EH (cell line): ENCODE data around the gene RAD51B.

Experiments
- DNase-seq: peaks from one replicate; pipeline ENCODE4 v3.0.0-alpha.2; 2015; ENCODE audit warnings: low read depth

The RAD51B gene

GRCh38 chr14:68487805-68488590 is 668.4 kb downstream of the RAD51B start:
- peak; percentile 75 for DNase-seq

- no peak for DNase-seq
These were observed 672.2 kb downstream of the RAD51B start for GRCh38 chr14:68491793-68492192.

DNA sequence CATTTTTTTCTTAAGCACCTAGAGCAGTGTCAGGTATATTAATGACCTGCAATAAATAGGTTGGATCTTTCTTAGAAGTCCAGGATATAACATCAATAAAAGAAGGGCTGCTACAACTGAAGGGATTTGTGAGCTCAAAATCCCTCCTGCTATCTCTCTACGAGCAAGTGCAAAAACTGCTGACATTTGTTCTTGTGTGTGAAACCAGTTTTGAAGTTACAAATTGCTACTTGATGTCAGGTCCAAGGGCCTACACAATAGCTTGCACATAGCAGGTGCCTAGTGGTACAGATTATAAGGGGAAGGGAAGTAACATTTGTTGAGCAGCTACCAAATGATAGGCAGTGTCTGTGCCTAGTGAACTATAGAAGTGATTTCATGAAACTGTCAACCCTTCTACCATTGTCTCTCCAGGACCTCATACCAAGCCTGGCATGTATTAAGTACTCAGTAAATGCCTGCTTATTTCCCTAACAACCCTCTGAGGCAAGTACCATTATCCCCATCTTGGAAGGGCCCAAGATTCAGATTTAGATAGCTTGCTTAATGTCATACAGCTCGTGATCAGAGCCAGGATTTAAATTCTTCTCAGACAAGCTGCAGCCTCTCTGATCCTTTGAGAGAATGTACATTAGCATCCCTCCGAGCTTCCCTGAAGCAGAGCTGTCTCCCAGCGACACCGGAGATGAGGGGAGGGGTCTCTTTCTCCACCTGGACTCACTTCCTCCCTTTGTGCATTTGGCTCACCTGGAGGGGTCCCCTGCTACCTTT is 673.0 kb downstream of the RAD51B start:
- DNase-seq, result no peak

DNA sequence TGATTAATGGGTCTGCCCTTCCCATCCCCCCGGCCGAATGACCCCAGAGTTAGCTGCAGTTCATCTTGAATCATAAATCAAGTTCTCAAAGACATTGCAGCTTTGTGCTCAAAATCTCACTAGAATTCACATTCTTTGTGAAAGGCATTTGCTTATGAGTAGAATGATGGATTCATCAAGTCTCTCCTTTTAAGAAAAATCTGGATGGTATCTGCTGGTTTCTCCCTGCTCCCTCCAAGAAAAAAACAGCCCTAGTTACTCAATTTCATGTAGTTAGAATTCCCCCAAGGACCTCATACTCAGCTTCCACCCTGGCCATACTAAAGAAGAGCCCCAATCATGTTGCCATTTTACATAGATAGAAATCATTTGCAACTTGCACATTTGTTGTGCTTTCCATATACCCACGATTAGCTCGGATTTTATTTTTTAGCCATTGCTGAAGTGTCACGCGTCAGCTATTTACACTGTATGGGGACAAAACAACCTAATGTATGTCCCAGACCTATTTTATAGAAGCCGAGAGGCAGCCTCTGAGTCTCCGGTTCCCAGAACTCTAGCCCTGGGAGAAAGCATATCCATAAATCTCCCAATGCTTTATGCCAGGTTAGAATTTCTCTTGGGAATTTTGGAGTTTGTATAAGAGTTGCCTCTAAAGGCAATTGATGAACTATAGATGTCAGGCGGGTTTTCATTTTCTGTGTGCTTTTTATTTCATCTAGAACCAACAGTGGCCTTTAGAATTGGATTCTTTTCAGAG is 673.8 kb downstream of the RAD51B start:
- no peak for DNase-seq

GRCh38 chr14:68495101-68496039 is 675.8 kb downstream of the RAD51B start:
- peak; percentile 30 for DNase-seq

DNA sequence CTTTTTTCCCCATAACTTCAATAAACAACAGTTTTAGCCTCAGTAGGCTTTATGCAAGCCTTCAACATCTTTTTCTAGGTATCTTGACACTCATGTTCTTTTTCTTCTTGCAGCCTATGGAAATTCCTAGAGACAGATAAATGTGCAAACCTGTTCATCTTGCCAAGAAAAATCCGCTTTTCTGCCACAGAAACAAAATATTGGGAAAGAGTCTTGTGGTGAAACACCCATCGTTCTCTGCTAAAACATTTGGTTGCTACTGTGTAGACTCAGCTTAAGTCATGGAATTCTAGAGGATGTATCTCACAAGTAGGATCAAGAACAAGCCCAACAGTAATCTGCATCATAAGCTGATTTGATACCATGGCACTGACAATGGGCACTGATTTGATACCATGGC is 677.4 kb downstream of the RAD51B start:
- DNase-seq, result no peak

GRCh38 chr14:68499451-68499850 is 679.9 kb downstream of the RAD51B start:
- no peak for DNase-seq

GRCh38 chr14:68501171-68501570 is 681.6 kb downstream of the RAD51B start:
- DNase-seq, result no peak

- no peak for DNase-seq
These were observed 682.1 kb downstream of the RAD51B start for GRCh38 chr14:68501614-68502052.

DNA sequence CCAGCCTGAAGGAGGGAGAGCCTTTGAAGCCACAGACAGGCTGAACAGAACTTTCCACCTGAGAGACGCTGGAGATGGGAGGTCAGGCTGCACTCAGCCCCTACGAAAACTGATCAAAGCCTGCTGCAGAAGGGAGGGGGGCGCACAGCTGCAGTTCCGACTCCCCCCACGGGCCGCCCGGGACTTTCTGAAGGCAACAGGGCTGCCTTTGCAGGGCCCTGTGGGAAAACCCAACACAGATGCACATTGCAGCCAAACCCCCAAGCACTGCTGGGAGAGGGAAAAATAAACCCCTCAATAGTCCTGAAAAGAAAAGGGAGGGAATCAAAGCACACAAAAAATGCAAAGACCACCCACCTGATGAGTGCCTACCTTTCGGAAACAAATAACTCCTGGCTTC is 682.7 kb downstream of the RAD51B start:
- DNase-seq, result no peak

GRCh38 chr14:68503186-68503825 is 683.7 kb downstream of the RAD51B start:
- DNase-seq, result no peak

DNA sequence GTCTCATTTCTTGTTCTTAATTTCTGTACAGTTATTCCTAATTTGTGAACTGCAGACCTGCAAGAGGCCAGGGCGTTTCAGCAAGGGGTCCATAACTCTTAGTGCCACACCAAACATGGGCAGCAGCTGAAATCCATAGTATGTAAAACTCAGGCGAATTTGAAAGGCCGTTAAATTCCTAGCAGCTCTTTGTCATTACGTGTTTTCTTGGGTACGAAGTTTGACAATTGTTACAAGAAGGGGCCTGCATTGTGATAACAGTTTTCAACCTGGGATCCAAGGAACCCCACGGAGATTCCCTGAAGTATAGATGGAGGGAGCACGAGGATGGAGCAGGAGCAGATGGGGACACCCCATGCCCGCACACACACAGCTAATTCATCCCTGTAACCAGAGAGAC is 685.3 kb downstream of the RAD51B start:
- no peak for DNase-seq

DNA sequence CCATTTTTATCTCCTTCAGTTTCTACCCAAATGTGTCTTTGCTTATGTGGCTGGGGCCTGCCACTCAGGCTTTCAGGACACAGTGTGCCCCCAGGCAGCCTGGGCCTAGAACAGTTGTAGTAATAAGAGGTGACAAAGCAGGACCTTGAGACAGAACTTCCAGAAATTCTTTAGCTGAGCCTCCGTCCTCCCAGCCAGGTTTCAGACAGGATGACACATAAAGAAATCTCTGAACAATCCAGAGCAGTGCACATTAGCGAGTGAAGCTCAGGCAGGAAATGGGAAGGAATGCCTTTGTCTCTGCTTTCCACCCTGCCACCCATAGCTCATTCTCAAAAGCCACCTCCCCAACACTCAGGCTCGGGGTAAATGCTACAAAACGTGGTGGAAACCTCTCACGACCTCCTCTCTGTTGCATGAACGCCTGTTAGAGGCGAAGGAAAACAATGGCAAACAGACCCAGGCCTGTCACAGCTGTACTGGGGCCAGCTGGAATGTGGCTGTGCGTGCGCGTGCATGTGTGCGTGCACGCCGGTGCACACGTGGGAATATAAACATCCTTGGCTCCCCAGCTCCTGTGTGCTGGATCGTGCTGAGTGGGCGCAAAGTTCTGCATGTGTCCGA is 686.6 kb downstream of the RAD51B start:
- peak; percentile 93 for DNase-seq

DNA sequence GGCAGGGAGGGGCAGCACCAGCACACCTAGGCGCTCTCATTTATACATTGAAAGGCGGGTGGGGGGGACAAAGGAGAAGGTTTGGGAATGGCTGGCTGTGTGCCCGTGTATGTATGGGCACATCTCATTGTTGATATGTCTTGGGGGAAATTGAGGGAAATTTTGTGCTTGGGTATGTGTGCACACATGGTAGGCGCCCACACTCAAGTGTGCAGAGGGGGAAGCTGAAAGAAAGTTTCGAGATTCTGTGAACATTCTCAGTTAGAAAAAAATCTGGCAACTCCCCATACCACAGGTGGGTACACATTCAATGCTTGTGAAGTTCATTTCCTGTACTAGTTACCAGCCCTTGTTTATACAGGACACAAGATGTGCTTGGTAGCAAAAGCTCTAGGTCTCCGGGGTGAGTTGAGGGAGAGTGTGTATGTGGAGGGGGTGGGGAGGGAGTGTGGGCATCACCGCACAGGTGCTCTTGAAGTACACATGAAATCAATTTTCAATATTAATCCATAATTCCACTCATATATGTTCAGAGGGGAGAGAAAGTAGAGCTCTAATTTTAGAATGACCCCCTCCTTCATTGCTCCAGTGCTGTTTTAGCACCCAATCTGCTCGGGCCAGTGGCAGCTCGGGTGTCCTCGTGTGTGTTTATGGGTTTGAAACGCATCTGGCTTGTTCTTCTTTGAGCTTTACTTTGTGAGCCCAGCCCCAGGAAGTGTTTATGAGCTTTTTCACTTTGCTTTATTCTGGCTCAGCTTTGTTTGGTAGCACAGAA is 687.3 kb downstream of the RAD51B start:
- DNase-seq, result no peak

DNA sequence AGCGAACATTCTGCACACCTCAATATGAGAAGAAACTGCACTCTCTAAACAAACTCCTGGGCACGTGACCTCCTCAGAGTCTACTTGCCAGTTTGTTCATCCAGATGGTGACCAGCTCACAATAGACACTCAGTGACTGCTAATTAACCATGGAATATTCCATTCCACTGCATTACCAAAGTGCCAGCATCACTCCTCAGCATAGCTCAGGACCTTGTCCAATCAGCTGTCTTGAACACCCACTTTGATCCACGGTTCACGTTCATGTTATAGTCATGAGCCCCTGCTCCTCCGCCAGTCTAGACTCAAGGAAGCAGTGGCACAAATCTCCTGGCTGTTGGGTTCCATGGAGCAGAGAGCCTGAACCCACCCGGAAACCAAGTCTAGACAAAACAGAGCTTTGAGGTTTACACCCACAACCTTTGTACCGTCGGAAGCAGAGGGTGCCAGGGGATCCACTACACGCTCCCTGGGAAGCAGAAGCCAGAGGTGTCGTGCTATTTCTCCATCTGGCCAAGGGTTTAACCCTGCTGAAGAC is 688.0 kb downstream of the RAD51B start:
- DNase-seq, result no peak

- no peak for DNase-seq
These were observed 689.0 kb downstream of the RAD51B start for GRCh38 chr14:68508581-68508980.

GRCh38 chr14:68509188-68509983 is 689.8 kb downstream of the RAD51B start:
- peak; percentile 64 for DNase-seq
